Measurements from ENCODE around the gene LRRC23. TPM values are rescaled to one million over a fixed set of nuclear protein-coding genes. Genes with fewer than 3 reads are reported as not detected.
A peak's percentile ranks its signal among the peaks of the same experiment; 100 is the strongest.

LRRC23 gene
- total and polyA plus RNA-seq, 9 of the 15 experiments (the other 6 are each of a cell fraction or from before 2014, with no cell fraction given), result 2.2 to 7.0 (median 3.0) TPM

DNA sequence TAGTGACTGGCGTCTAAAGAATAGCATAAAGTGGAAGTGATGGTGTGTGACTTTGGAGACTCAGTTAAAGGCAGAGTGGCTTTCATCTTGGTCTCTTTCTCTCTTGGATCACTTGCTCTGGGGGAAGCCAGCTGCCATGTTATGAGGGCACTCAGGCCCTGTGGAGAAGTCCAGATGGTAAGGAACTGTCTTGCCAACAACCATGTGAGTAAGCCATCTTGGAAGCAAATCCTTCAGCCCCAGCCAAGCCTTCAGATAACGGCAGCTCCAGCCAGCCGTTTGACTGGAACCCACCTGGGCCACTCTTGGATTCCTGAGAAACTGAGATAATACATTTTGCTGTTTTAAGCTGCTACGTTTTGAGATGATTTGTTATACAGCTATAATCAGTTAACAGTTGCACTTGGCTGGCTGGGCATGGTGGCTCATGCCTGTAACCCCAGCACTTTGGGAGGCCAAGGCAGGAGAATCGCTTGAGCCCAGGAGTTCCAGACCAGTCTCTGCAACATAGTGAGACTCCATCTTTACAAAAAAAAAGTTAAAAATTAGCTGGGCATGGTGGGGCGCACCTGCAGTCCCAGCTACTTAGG lies 7.7 kb upstream of the LRRC23 start:
- peak overlapping the region; percentile 38 for H3K4me2 ChIP-seq (ENCODE audit: insufficient read depth, low read length)
- 37% methylated on average over 6 of the region's 6 CpGs for WGBS (ENCODE audit: insufficient coverage, low coverage, missing lambda C conversion rate)
- H3K27ac ChIP-seq (ENCODE audit: extremely low read depth, low read depth, low read length), result no peak overlapping the region
- peak overlapping the region; percentile 77 for H2AFZ ChIP-seq (ENCODE audit: low read depth, low read length)
- no peak for DNase-seq (ENCODE audit: extremely low read depth in 1 of 4, low spot score in 3 of 4)
- intact Hi-C loops (cut with micrococcal nuclease) (no loop called here), in situ Hi-C loops (cut with MboI) (no loop called here)
- H3K9me1 ChIP-seq (ENCODE audit: control insufficient read depth, insufficient read depth, low read length), result no peaks in the 10 kb centered on the region
- no TSS peak for BruUV-seq (replicated peaks)
- H3K4me1 ChIP-seq (replicated peaks in 1 of 2; ENCODE audit: control insufficient read depth in 2 of 2, insufficient read depth in 2 of 2, low read length in 2 of 2), result peaks cover 5 to 13% of the 10 kb centered on the region in 2 experiments
- no peaks in the 10 kb centered on the region for H3K36me3 ChIP-seq (ENCODE audit: control insufficient read depth, insufficient read depth, low read length)
- no peaks in the 10 kb centered on the region; the same call in 1 of the 2 replicates for H3K9me3 ChIP-seq (replicated peaks; ENCODE audit: control insufficient read depth, insufficient read depth, low read depth, low read length)
- POLR2A ChIA-PET, result interaction anchor here (0.6 kb wide), 1 partner anchor 15 kb away, joined by 3 read pairs; no protein-coding TSS in a partner anchor
- CTCF ChIA-PET (ENCODE audit: low intra/inter-chr PET ratio), result no interaction called here
- no peaks in the 10 kb centered on the region for H4K20me1 ChIP-seq (replicated peaks; ENCODE audit: control insufficient read depth, insufficient read depth, low read length)
- no peak overlapping the region for H3K4me3 ChIP-seq
- TF ChIP-seq YY1 (IDR thresholded peaks at IDR 0.05; ENCODE audit: borderline replicate concordance in 1 of 3, control insufficient read depth in 1 of 3, extremely low read depth in 1 of 3, insufficient read depth in 3 of 3, insufficient read length in 1 of 3, insufficient replicate concordance in 2 of 3, low read depth in 1 of 3, low read length in 2 of 3) (peak in 1 of 3 experiments; percentile 33), ARID1B (IDR thresholded peaks at IDR 0.05) (no peak), CBFA2T3 (IDR thresholded peaks at IDR 0.05) (peak; percentile 21; the same call in 1 of the 2 replicates), CREM (IDR thresholded peaks at IDR 0.05; ENCODE audit: low read depth) (no peak), DDX20 (tag; IDR thresholded peaks at IDR 0.05; ENCODE audit: low read depth) (no peak), XRCC3 (IDR thresholded peaks at IDR 0.05) (no peak), ZNF133 (CRISPR knock-in tag; IDR thresholded peaks at IDR 0.05) (no peak), CCAR2 (IDR thresholded peaks at IDR 0.05; ENCODE audit: low read depth, low read length) (no peak)
- TF ChIP-seq, protein P1, sequence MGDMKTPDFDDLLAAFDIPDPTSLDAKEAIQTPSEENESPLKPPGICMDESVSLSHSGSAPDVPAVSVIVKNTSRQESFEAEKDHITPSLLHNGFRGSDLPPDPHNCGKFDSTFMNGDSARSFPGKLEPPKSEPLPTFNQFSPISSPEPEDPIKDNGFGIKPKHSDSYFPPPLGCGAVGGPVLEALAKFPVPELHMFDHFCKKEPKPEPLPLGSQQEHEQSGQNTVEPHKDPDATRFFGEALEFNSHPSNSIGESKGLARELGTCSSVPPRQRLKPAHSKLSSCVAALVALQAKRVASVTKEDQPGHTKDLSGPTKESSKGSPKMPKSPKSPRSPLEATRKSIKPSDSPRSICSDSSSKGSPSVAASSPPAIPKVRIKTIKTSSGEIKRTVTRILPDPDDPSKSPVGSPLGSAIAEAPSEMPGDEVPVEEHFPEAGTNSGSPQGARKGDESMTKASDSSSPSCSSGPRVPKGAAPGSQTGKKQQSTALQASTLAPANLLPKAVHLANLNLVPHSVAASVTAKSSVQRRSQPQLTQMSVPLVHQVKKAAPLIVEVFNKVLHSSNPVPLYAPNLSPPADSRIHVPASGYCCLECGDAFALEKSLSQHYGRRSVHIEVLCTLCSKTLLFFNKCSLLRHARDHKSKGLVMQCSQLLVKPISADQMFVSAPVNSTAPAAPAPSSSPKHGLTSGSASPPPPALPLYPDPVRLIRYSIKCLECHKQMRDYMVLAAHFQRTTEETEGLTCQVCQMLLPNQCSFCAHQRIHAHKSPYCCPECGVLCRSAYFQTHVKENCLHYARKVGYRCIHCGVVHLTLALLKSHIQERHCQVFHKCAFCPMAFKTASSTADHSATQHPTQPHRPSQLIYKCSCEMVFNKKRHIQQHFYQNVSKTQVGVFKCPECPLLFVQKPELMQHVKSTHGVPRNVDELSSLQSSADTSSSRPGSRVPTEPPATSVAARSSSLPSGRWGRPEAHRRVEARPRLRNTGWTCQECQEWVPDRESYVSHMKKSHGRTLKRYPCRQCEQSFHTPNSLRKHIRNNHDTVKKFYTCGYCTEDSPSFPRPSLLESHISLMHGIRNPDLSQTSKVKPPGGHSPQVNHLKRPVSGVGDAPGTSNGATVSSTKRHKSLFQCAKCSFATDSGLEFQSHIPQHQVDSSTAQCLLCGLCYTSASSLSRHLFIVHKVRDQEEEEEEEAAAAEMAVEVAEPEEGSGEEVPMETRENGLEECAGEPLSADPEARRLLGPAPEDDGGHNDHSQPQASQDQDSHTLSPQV (IDR thresholded peaks at IDR 0.05), result 0 out of 2 replicates have a peak, but pooled peaks have one; percentile 31
- ATAC-seq, result peak; percentile 25; the same call in 1 of the 3 replicates
- FAIRE-seq, result peak; percentile 51
- H3K79me2 ChIP-seq (ENCODE audit: control insufficient read depth, insufficient read depth, low read length), result no peaks in the 10 kb centered on the region
- H3K9ac ChIP-seq (ENCODE audit: insufficient read depth in 1 of 2, low read depth in 2 of 2, low read length in 2 of 2), result peak overlapping the region in 1 of 2 experiments; percentile 68; a peak in 1 of 4 replicates
- no peaks in the 10 kb centered on the region for H3K27me3 ChIP-seq (ENCODE audit: control insufficient read depth in 2 of 2, insufficient read depth in 2 of 2, low read length in 2 of 2)
